AG10803 (cell line): ENCODE measurements around the gene IRAK1BP1.

Experiments used
- DNase-seq: peaks from one replicate; pipeline ENCODE4 v3.0.0; 2010; ENCODE audit warnings: low read depth
- H3K4me3 ChIP-seq: 2 replicates; pipeline ENCODE4 v1.5.1; 2011; ENCODE audit warnings: mild to moderate bottlenecking, low read length, control low read depth
- TF ChIP-seq, protein P1 (sequence below): conservative IDR thresholded peaks from 2 replicates; pipeline ENCODE4 v1.5.1; 2011; ENCODE audit warnings: mild to moderate bottlenecking, low read length, control low read depth, inconsistent platforms

Gene IRAK1BP1

DNA sequence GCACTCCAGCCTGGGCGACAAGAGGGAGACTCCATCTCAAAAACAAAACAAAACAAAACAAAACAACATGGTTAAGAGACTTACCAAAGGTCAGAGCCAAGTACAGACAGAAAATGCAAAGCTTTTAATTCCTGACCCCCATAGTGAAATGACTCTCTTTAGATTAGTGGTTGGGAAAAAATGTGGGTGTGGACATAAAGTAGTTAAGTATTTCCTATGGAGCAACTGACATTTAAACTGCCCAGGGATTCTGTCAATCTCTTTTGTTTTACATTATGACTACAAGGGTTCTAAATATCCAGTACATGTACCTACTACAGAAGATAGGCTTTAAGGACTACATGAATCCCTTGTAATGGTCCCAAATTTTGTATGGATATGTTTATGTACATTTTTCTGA lies 75.1 kb downstream of the IRAK1BP1 start:
- peak; percentile 16 for DNase-seq
- H3K4me3 ChIP-seq = no peak overlapping the region
- TF ChIP-seq, protein P1, sequence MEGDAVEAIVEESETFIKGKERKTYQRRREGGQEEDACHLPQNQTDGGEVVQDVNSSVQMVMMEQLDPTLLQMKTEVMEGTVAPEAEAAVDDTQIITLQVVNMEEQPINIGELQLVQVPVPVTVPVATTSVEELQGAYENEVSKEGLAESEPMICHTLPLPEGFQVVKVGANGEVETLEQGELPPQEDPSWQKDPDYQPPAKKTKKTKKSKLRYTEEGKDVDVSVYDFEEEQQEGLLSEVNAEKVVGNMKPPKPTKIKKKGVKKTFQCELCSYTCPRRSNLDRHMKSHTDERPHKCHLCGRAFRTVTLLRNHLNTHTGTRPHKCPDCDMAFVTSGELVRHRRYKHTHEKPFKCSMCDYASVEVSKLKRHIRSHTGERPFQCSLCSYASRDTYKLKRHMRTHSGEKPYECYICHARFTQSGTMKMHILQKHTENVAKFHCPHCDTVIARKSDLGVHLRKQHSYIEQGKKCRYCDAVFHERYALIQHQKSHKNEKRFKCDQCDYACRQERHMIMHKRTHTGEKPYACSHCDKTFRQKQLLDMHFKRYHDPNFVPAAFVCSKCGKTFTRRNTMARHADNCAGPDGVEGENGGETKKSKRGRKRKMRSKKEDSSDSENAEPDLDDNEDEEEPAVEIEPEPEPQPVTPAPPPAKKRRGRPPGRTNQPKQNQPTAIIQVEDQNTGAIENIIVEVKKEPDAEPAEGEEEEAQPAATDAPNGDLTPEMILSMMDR = no peak

DNA sequence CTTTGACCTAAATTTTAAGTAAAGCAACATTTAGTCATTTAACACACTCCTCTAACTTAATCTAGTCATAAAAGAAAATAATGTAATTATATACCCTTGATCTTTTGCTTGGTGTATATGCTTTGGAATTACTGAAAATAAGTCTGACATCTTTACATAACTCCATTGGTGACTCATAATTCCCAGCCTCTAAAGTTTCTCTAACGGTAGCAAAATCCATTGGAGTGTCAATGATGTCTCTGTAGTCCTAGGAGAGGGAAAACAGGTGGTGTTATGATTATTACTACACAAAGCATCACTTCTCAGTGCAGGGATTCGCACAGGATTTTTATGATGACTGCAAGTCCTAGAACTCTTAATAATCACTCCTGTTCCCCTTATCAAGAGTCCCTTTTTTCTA lies 80.2 kb downstream of the IRAK1BP1 start:
- TF ChIP-seq, protein P1 = no peak
- no peak for DNase-seq
- no peak overlapping the region for H3K4me3 ChIP-seq

DNA sequence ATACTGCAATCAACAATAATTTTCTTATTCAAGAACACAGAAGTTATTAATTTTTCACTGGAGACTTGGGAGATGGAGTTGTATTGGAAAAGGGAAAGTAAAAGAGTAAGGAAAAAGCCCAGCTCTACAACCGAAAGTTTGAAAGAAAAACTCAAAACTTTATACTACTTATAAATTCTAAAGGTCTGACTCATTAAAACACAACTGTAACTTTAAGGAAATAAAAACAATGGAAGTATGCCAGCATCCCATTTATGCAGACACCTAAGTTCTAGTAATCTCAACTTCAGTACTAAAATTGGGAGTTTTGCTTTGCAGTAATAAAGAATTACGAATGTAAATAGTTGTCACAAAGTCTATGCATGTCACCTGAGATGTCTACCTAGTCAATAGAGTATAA lies 80.6 kb downstream of the IRAK1BP1 start:
- TF ChIP-seq, protein P1 = no peak
- DNase-seq = peak; percentile 25
- H3K4me3 ChIP-seq = no peak overlapping the region

DNA sequence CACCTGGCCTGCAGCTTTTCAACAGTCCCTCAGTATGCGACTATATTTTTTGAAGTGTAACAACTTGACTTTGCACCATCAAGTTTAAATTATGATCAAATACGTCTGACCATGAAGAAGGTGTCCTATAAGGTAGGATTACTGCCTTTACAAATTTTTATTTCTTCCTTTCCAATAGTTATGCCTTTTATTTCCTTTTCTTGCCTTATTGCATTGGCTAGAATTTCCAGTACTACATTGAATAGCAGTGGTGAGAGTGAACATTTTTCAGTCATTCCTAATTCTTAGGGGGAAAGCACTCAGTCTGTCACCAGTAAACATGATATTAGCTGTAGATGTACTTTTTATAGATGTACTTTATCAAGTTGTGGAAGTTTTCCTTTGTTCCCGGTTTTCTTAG lies 81.4 kb downstream of the IRAK1BP1 start:
- TF ChIP-seq, protein P1 = no peak
- DNase-seq = no peak
- H3K4me3 ChIP-seq = no peak overlapping the region

DNA sequence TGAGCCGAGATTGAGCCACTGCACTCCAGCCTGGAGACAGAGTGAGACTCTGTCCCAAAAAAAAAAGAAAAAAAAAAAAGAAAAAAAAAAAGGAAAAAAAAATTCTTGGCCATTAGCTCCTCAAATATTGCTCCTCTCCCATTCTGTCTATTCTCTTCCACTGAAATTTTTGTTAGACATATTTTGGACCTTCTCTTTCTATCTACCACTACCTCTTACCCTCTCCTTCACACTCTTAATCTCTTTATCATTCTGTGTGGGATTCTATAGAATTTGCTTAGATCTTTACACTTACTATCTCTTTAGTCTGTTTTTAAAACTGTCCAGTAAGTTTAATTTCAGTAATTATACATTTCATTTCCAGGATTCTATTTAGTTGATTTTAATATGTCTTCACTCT lies 85.0 kb downstream of the IRAK1BP1 start:
- H3K4me3 ChIP-seq = no peak overlapping the region
- TF ChIP-seq, protein P1 = no peak
- no peak for DNase-seq
